ENCODE measurements around the gene IL25. TPM values are rescaled to one million over a fixed set of nuclear protein-coding genes. Genes with fewer than 3 reads are reported as not detected.
"Not testable (repeated sequence)": the region's sequence is repeated elsewhere in the genome, so short reads cannot be mapped to it uniquely, and the experiment has no call there.

Gene IL25
- total RNA-seq, 5 donors from 2014 or later (not counting 1 experiment from before 2014, with no cell fraction given), result not detected

GRCh38 chr14:23400496-23401149 lies 28.0 kb downstream of the IL25 start:
- H3K27ac Mint-ChIP-seq; H3K36me3 Mint-ChIP-seq; H3K36me3 ChIP-seq (ENCODE audit: control insufficient read depth in 2 of 2, extremely low read depth in 1 of 2, insufficient read depth in 1 of 2, low read length in 1 of 2); H3K9me3 ChIP-seq; H3K4me3 Mint-ChIP-seq; H3K4me3 ChIP-seq (ENCODE audit: control insufficient read depth in 1 of 2, extremely low read depth in 1 of 2, low read length in 1 of 2); ATAC-seq (replicated peaks in 1 of 4); H3K9me3 Mint-ChIP-seq; H3K27ac ChIP-seq (ENCODE audit: low read length); H3K4me1 Mint-ChIP-seq; H3K4me1 ChIP-seq (ENCODE audit: control insufficient read depth in 1 of 2, extremely low read depth in 1 of 2, insufficient read depth in 2 of 2, low read length in 2 of 2); POLR2A ChIA-PET; DNase-seq: not testable (repeated sequence)
- CTCF ChIA-PET, result interaction anchor here in 1 of 2 donors (0.6 kb wide), 1 partner anchor 22 kb away, joined by 4 read pairs; no protein-coding TSS in a partner anchor
- 67% methylated on average over 8 of the region's 16 CpGs for WGBS (ENCODE audit: insufficient coverage)
- H3K27me3 ChIP-seq (replicated peaks in 1 of 2; ENCODE audit: control insufficient read depth in 2 of 2, extremely low read depth in 1 of 2, insufficient read depth in 2 of 2, low read length in 1 of 2), result peaks cover 0 to 29% of the 10 kb centered on the region in 2 experiments
- H3K27me3 Mint-ChIP-seq, result peaks cover 8 to 31% of the 10 kb centered on the region in 2 donors

GRCh38 chr14:23401291-23401690 lies 28.7 kb downstream of the IL25 start:
- no peaks in the 10 kb centered on the region for H3K9me3 Mint-ChIP-seq
- WGBS (ENCODE audit: insufficient coverage), result 90% methylated on average over 2 of the region's 4 CpGs

GRCh38 chr14:23402296-23403138 lies 29.9 kb downstream of the IL25 start:
- H3K9me3 Mint-ChIP-seq, result no peaks in the 10 kb centered on the region

More at GRCh38 chr14:23401291-23401690, 28.7 kb downstream of the IL25 start:
- H3K27me3 ChIP-seq (replicated peaks in 1 of 2; ENCODE audit: control insufficient read depth in 2 of 2, extremely low read depth in 1 of 2, insufficient read depth in 2 of 2, low read length in 1 of 2), result peaks cover 0 to 33% of the 10 kb centered on the region in 2 experiments
- no peaks in the 10 kb centered on the region for H3K4me1 Mint-ChIP-seq
- no peak for DNase-seq
- no peaks in the 10 kb centered on the region for H3K36me3 Mint-ChIP-seq
- no peak for ATAC-seq (replicated peaks in 1 of 4)
- no peak overlapping the region for H3K27ac Mint-ChIP-seq
- no peaks in the 10 kb centered on the region for H3K4me1 ChIP-seq (ENCODE audit: control insufficient read depth in 1 of 2, extremely low read depth in 1 of 2, insufficient read depth in 2 of 2, low read length in 2 of 2)
- ChIA-PET POLR2A (no interaction called here), CTCF (no interaction called here)
- no peaks in the 10 kb centered on the region for H3K36me3 ChIP-seq (ENCODE audit: control insufficient read depth in 2 of 2, extremely low read depth in 1 of 2, insufficient read depth in 1 of 2, low read length in 1 of 2)
- H3K27ac ChIP-seq (ENCODE audit: low read length), result no peak overlapping the region
- H3K9me3 ChIP-seq, result no peaks in the 10 kb centered on the region
- no peak overlapping the region for H3K4me3 Mint-ChIP-seq
- H3K27me3 Mint-ChIP-seq, result peaks cover 8 to 36% of the 10 kb centered on the region in 2 donors
- no peak overlapping the region for H3K4me3 ChIP-seq (ENCODE audit: control insufficient read depth in 1 of 2, extremely low read depth in 1 of 2, low read length in 1 of 2)

DNA sequence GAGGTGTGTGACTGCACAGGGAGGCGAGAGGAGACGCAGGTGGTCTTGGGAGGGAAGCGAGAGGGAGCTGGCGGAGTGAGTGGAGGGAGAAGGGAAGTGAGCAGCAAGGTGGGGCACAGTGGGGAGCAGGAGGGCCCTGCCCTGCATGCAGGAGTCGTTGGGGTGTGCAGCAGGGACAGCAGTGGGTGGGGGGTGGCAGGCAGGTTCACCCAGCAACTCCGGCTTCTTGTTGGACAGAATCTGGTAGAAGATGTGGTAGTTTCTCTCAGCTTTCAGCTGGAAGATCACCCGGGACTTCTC lies 30.5 kb downstream of the IL25 start:
- no peaks in the 10 kb centered on the region for H3K9me3 ChIP-seq
- Mint-ChIP-seq H3K9me3 (no peaks in the 10 kb centered on the region), H3K4me3 (no peak overlapping the region), H3K27me3 (peaks cover 14 to 41% of the 10 kb centered on the region in 2 donors), H3K27ac (no peak overlapping the region), H3K4me1 (no peaks in the 10 kb centered on the region), H3K36me3 (no peaks in the 10 kb centered on the region)
- no peaks in the 10 kb centered on the region for H3K36me3 ChIP-seq (ENCODE audit: control insufficient read depth in 2 of 2, extremely low read depth in 1 of 2, insufficient read depth in 1 of 2, low read length in 1 of 2)
- POLR2A ChIA-PET, result no interaction called here
- no peak overlapping the region for H3K4me3 ChIP-seq (ENCODE audit: control insufficient read depth in 1 of 2, extremely low read depth in 1 of 2, low read length in 1 of 2)
- H3K27ac ChIP-seq (ENCODE audit: low read length), result no peak overlapping the region
- H3K27me3 ChIP-seq (replicated peaks in 1 of 2; ENCODE audit: control insufficient read depth in 2 of 2, extremely low read depth in 1 of 2, insufficient read depth in 2 of 2, low read length in 1 of 2), result peaks cover 0 to 44% of the 10 kb centered on the region in 2 experiments
- CTCF ChIA-PET, result no interaction called here
- H3K4me1 ChIP-seq (ENCODE audit: control insufficient read depth in 1 of 2, extremely low read depth in 1 of 2, insufficient read depth in 2 of 2, low read length in 2 of 2), result no peaks in the 10 kb centered on the region
- ATAC-seq (replicated peaks in 1 of 4) (no peak), DNase-seq (no peak)
- WGBS (ENCODE audit: insufficient coverage), result 50% methylated on average over 7 of the region's 7 CpGs

More at GRCh38 chr14:23402296-23403138, 29.9 kb downstream of the IL25 start:
- Mint-ChIP-seq H3K27ac (no peak overlapping the region), H3K27me3 (peaks cover 10 to 39% of the 10 kb centered on the region in 2 donors), H3K4me1 (no peaks in the 10 kb centered on the region), H3K4me3 (no peak overlapping the region), H3K36me3 (no peaks in the 10 kb centered on the region)
- Histone ChIP-seq H3K4me1 (ENCODE audit: control insufficient read depth in 1 of 2, extremely low read depth in 1 of 2, insufficient read depth in 2 of 2, low read length in 2 of 2) (no peaks in the 10 kb centered on the region), H3K9me3 (no peaks in the 10 kb centered on the region), H3K27me3 (replicated peaks in 1 of 2; ENCODE audit: control insufficient read depth in 2 of 2, extremely low read depth in 1 of 2, insufficient read depth in 2 of 2, low read length in 1 of 2) (peaks cover 0 to 43% of the 10 kb centered on the region in 2 experiments), H3K27ac (ENCODE audit: low read length) (no peak overlapping the region), H3K4me3 (ENCODE audit: control insufficient read depth in 1 of 2, extremely low read depth in 1 of 2, low read length in 1 of 2) (no peak overlapping the region), H3K36me3 (ENCODE audit: control insufficient read depth in 2 of 2, extremely low read depth in 1 of 2, insufficient read depth in 1 of 2, low read length in 1 of 2) (no peaks in the 10 kb centered on the region)
- POLR2A ChIA-PET, result no interaction called here
- CTCF ChIA-PET, result no interaction called here
- ATAC-seq (replicated peaks in 1 of 4) (no peak), DNase-seq (no peak)
- WGBS (ENCODE audit: insufficient coverage), result 75% methylated on average over 25 of the region's 25 CpGs

DNA sequence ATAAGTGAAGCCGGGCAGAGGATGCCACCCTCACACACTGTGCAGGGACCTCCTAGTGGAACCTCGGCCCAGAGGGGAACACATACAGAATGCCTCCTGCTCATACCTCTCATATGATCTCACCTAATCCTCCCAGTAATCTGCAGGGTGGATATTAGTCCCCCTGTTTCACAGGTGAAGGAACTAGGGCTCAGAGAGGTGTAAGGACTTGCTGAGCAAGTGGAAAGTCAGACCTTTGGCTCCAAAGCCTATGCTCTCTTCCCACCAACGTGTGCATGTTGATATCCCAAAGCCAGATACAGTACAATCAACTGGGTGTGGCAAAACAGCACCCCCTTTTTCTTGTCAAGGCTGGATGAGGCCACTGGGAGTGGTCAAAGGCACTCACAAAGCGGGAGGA lies 31.3 kb downstream of the IL25 start:
- ATAC-seq (replicated peaks in 1 of 4) (no peak), DNase-seq (no peak)
- ChIA-PET POLR2A (no interaction called here), CTCF (no interaction called here)
- Mint-ChIP-seq H3K4me1 (no peaks in the 10 kb centered on the region), H3K27ac (no peak overlapping the region), H3K36me3 (no peaks in the 10 kb centered on the region), H3K9me3 (no peaks in the 10 kb centered on the region), H3K27me3 (peaks cover 19 to 38% of the 10 kb centered on the region in 2 donors), H3K4me3 (no peak overlapping the region)
- H3K36me3 ChIP-seq (ENCODE audit: control insufficient read depth in 2 of 2, extremely low read depth in 1 of 2, insufficient read depth in 1 of 2, low read length in 1 of 2), result no peaks in the 10 kb centered on the region
- no peaks in the 10 kb centered on the region for H3K4me1 ChIP-seq (ENCODE audit: control insufficient read depth in 1 of 2, extremely low read depth in 1 of 2, insufficient read depth in 2 of 2, low read length in 2 of 2)
- no peak overlapping the region for H3K4me3 ChIP-seq (ENCODE audit: control insufficient read depth in 1 of 2, extremely low read depth in 1 of 2, low read length in 1 of 2)
- H3K27me3 ChIP-seq (replicated peaks in 1 of 2; ENCODE audit: control insufficient read depth in 2 of 2, extremely low read depth in 1 of 2, insufficient read depth in 2 of 2, low read length in 1 of 2), result peaks cover 0 to 43% of the 10 kb centered on the region in 2 experiments
- no peaks in the 10 kb centered on the region for H3K9me3 ChIP-seq
- no CpG with 5 or more reads among the region's 4 CpGs for WGBS (ENCODE audit: insufficient coverage)
- no peak overlapping the region for H3K27ac ChIP-seq (ENCODE audit: low read length)

GRCh38 chr14:23404331-23404900 lies 31.8 kb downstream of the IL25 start:
- Mint-ChIP-seq H3K4me3 (no peak overlapping the region), H3K27ac (no peak overlapping the region), H3K36me3 (no peaks in the 10 kb centered on the region), H3K9me3 (no peaks in the 10 kb centered on the region), H3K27me3 (peaks cover 21 to 38% of the 10 kb centered on the region in 2 donors), H3K4me1 (no peaks in the 10 kb centered on the region)
- H3K36me3 ChIP-seq (ENCODE audit: control insufficient read depth in 2 of 2, extremely low read depth in 1 of 2, insufficient read depth in 1 of 2, low read length in 1 of 2), result no peaks in the 10 kb centered on the region
- H3K9me3 ChIP-seq, result no peaks in the 10 kb centered on the region
- peaks cover 0 to 40% of the 10 kb centered on the region in 2 experiments for H3K27me3 ChIP-seq (replicated peaks in 1 of 2; ENCODE audit: control insufficient read depth in 2 of 2, extremely low read depth in 1 of 2, insufficient read depth in 2 of 2, low read length in 1 of 2)
- ChIA-PET CTCF (no interaction called here), POLR2A (no interaction called here)
- ATAC-seq (replicated peaks in 1 of 4) (no peak), DNase-seq (no peak)
- H3K4me3 ChIP-seq (ENCODE audit: control insufficient read depth in 1 of 2, extremely low read depth in 1 of 2, low read length in 1 of 2), result no peak overlapping the region
- no peaks in the 10 kb centered on the region for H3K4me1 ChIP-seq (ENCODE audit: control insufficient read depth in 1 of 2, extremely low read depth in 1 of 2, insufficient read depth in 2 of 2, low read length in 2 of 2)
- WGBS (ENCODE audit: insufficient coverage), result 89% methylated on average over 12 of the region's 14 CpGs
- no peak overlapping the region for H3K27ac ChIP-seq (ENCODE audit: low read length)
